Right atrium auricular region (tissue), 2 donors: Measurements from ENCODE around the gene KRIT1. TPM values are rescaled to one million over a fixed set of nuclear protein-coding genes. Genes with fewer than 3 reads are reported as not detected.
A peak's percentile ranks its signal among the peaks of the same experiment; 100 is the strongest.
"Not testable (repeated sequence)": the region's sequence is repeated elsewhere in the genome, so short reads cannot be mapped to it uniquely, and the experiment has no call there.

Source experiments
- DNase-seq: peaks from one replicate; pipeline ENCODE4 v3.0.0-alpha.2; 2019; ENCODE audit warnings: low spot score
- H3K27ac ChIP-seq, 2 donors: fragments of 200-600 bp; sonication (generic); 1 replicate in 1 of 2; 2 replicates in 1 of 2; pipeline ENCODE4 v1.5.1; 2016 to 2019
- H3K27me3 ChIP-seq, 2 donors: fragments of 200-600 bp; sonication (generic); one replicate each; pipeline versions ENCODE4 v1.5.1 to v1.6.0; 2017 to 2019
- H3K36me3 ChIP-seq: fragments of 200-600 bp; sonication (generic); one replicate; pipeline ENCODE4 v1.5.1; 2016
- H3K4me1 ChIP-seq, 2 donors: fragments of 200-600 bp; sonication (generic); one replicate each; pipeline versions ENCODE4 v1.5.1 to v1.6.0; 2017 to 2019
- H3K4me3 ChIP-seq, 2 donors: fragments of 200-600 bp; sonication (generic); 1 replicate in 1 of 2; 2 replicates in 1 of 2; pipeline ENCODE4 v1.5.1; 2017 to 2019; ENCODE audit warnings: mild to moderate bottlenecking in 1 of 2, moderate library complexity in 1 of 2
- H3K9me3 ChIP-seq, 2 donors: fragments of 200-600 bp; sonication (generic); one replicate each; pipeline ENCODE4 v1.5.1; 2019
- CTCF ChIP-seq, 2 donors: fragments of 200-600 bp; sonication (generic); IDR thresholded peaks; one replicate each; pipeline ENCODE4 v1.5.1; 2019; ENCODE audit warnings: antibody characterized with exemption in 2 of 2
- total RNA-seq, 2 donors: library from RNA; depleted of rRNA; stranded (reverse); fragments of >200 nt; gene quantifications; one replicate each; pipeline ENCODE4 v1.1.0, GENCODE V29; 2016

Gene KRIT1
- total RNA-seq, 2 donors from 2014 or later: 35.2 to 56.4 TPM

GRCh38 chr7:92259062-92259461, 13.3 kb upstream of the KRIT1 start:
- Histone ChIP-seq H3K9me3 (no peaks in the 10 kb centered on the region), H3K27ac (no peak overlapping the region), H3K4me3 (no peak overlapping the region), H3K4me1 (peaks cover 0 to 12% of the 10 kb centered on the region in 2 donors), H3K27me3 (no peaks in the 10 kb centered on the region), H3K36me3 (no peaks in the 10 kb centered on the region)
- DNase-seq: no peak
- no peak for TF ChIP-seq CTCF (IDR thresholded peaks at IDR 0.05)

GRCh38 chr7:92255308-92255707, 9.6 kb upstream of the KRIT1 start:
- no peak for TF ChIP-seq CTCF (IDR thresholded peaks at IDR 0.05)
- no peak for DNase-seq
- no peaks in the 10 kb centered on the region for H3K9me3 ChIP-seq
- H3K27me3 ChIP-seq: no peaks in the 10 kb centered on the region
- peaks cover 0 to 21% of the 10 kb centered on the region in 2 donors for H3K4me1 ChIP-seq
- no peak overlapping the region for H3K4me3 ChIP-seq
- peak overlapping the region in 1 of 2 donors; percentile 44 for H3K27ac ChIP-seq
- no peaks in the 10 kb centered on the region for H3K36me3 ChIP-seq

- not testable (repeated sequence) for H3K4me3 ChIP-seq, DNase-seq, H3K27me3 ChIP-seq, H3K36me3 ChIP-seq, H3K9me3 ChIP-seq
- Histone ChIP-seq H3K27ac (peak overlapping the region in 1 of 2 donors; percentile 44), H3K4me1 (peaks cover 0 to 21% of the 10 kb centered on the region in 2 donors)
Measured at GRCh38 chr7:92254800-92255199, 9.1 kb upstream of the KRIT1 start.

GRCh38 chr7:92253251-92253650, 7.5 kb upstream of the KRIT1 start:
- peaks cover 0 to 21% of the 10 kb centered on the region in 2 donors for H3K4me1 ChIP-seq
- no peak overlapping the region for H3K4me3 ChIP-seq
- DNase-seq: no peak
- H3K27ac ChIP-seq: no peak overlapping the region
- H3K36me3 ChIP-seq: no peaks in the 10 kb centered on the region
- H3K9me3 ChIP-seq: no peaks in the 10 kb centered on the region
- H3K27me3 ChIP-seq: no peaks in the 10 kb centered on the region
- no peak for TF ChIP-seq CTCF (IDR thresholded peaks at IDR 0.05)

GRCh38 chr7:92251181-92251580, 5.5 kb upstream of the KRIT1 start:
- Histone ChIP-seq H3K4me3 (no peak overlapping the region), H3K27me3 (no peaks in the 10 kb centered on the region), H3K36me3 (no peaks in the 10 kb centered on the region), H3K4me1 (peaks cover 0 to 38% of the 10 kb centered on the region in 2 donors), H3K9me3 (no peaks in the 10 kb centered on the region), H3K27ac (no peak overlapping the region)
- no peak for DNase-seq
- no peak for TF ChIP-seq CTCF (IDR thresholded peaks at IDR 0.05)

- Histone ChIP-seq H3K9me3 (no peaks in the 10 kb centered on the region), H3K4me1 (peaks cover 0 to 38% of the 10 kb centered on the region in 2 donors), H3K4me3 (no peak overlapping the region), H3K27ac (no peak overlapping the region), H3K36me3 (no peaks in the 10 kb centered on the region), H3K27me3 (no peaks in the 10 kb centered on the region)
- no peak for TF ChIP-seq CTCF (IDR thresholded peaks at IDR 0.05)
- no peak for DNase-seq
Measured at GRCh38 chr7:92250603-92251002, 4.9 kb upstream of the KRIT1 start.
